HepG2 (cell line): Measurements from ENCODE around the gene CSK. TPM values are rescaled to one million over a fixed set of nuclear protein-coding genes. Genes with fewer than 3 reads are reported as not detected.

Experiments
- ATAC-seq: fragments of 200-7000 bp; cut with Tn5 transposase; 3 replicates; pipeline ENCODE4 v1.9.1; 2020; ENCODE audit warnings: mild to moderate bottlenecking, moderate library complexity
- BruUV-seq: library from RNA; stranded (reverse); fragments of 400-500 nt; replicated peaks from 2 replicates; lab custom pipeline; 2021; lab: Mats Ljungman, UMichigan
- CTCF ChIA-PET: fragments of 300-600 bp; formaldehyde crosslinking; extraction: SDS; loops from one replicate; lab custom pipeline; 2021; ENCODE audit warnings: low total read pairs, inconsistent platforms, low intra/inter-chr PET ratio; lab: Yijun Ruan, JAX
- POLR2A ChIA-PET: fragments of 350-600 bp; sonication (Branson Sonifier 250); formaldehyde crosslinking; loops from one replicate; lab custom pipeline; 2020; ENCODE audit warnings: antibody characterized with exemption, inconsistent platforms; lab: Yijun Ruan, JAX
- DNase-seq: peaks from one replicate; pipeline ENCODE4 v3.0.0-alpha.2; 2015; ENCODE audit warnings: low spot score
- FAIRE-seq: peaks from 3 replicates; lab custom pipeline; 2011; peaks lifted over from hg19 to GRCh38; lab: Jason Lieb, UNC
- H2AFZ ChIP-seq: one replicate; pipeline ENCODE4 v1.6.1; 2011; ENCODE audit warnings: low read length, inconsistent platforms
- H3K27ac ChIP-seq: fragments of 300-600 bp; 3 replicates; pipeline ENCODE4 v1.8.0; 2011; ENCODE audit warnings: mixed run types, mild to moderate bottlenecking, mixed read lengths, low read length, inconsistent platforms; ENCODE audit not compliant: insufficient read depth; ENCODE audit errors: extremely low read length
- H3K27me3 ChIP-seq, 2 experiments: fragments of 200-600 bp in 1 of 2; 2 replicates in 1 of 2; 3 replicates in 1 of 2; pipeline versions ENCODE4 v1.6.0 to v1.8.0; 2011; ENCODE audit warnings: low read length in 2 of 2, mild to moderate bottlenecking in 2 of 2, moderate library complexity in 2 of 2, inconsistent platforms in 1 of 2; ENCODE audit not compliant: insufficient read depth in 2 of 2, control insufficient read depth in 1 of 2
- H3K36me3 ChIP-seq, 2 experiments: fragments of 200-600 bp in 1 of 2; replicated peaks in 1 of 2; 2 replicates in 1 of 2; 3 replicates in 1 of 2; pipeline versions ENCODE4 v1.5.1 to v1.8.0; 2011; ENCODE audit warnings: low read length in 2 of 2, inconsistent platforms in 1 of 2; ENCODE audit not compliant: insufficient read depth in 2 of 2, control insufficient read depth in 1 of 2
- H3K4me1 ChIP-seq: 2 replicates; pipeline ENCODE4 v1.5.1; 2012; ENCODE audit warnings: low read length, inconsistent platforms; ENCODE audit not compliant: insufficient read depth
- H3K4me2 ChIP-seq: 2 replicates; pipeline ENCODE4 v1.6.0; 2011; ENCODE audit warnings: low read depth, low read length, inconsistent platforms
- H3K4me3 ChIP-seq, 3 experiments: fragments of 200-600 bp in 1 of 3; sonication (generic), shearing (Covaris generic) in 1 of 3; replicated peaks in 1 of 3; 2 replicates each; pipeline ENCODE4 v1.5.1; 2011 to 2016; ENCODE audit warnings: low read length in 3 of 3, inconsistent platforms in 2 of 3, low read depth in 2 of 3, mild to moderate bottlenecking in 2 of 3, control low read depth in 1 of 3, mixed read lengths in 1 of 3; ENCODE audit not compliant: insufficient read depth in 1 of 3
- H3K79me2 ChIP-seq: one replicate; pipeline ENCODE4 v1.6.1; 2011; ENCODE audit warnings: low read length, inconsistent platforms; ENCODE audit not compliant: insufficient read depth
- H3K9ac ChIP-seq: 2 replicates; pipeline ENCODE4 v1.6.0; 2011; ENCODE audit warnings: mild to moderate bottlenecking, low read depth, low read length, inconsistent platforms; ENCODE audit not compliant: insufficient read depth
- H3K9me3 ChIP-seq: 2 replicates; pipeline ENCODE4 v1.5.1; 2012; ENCODE audit warnings: mild to moderate bottlenecking, low read length
- H4K20me1 ChIP-seq: 2 replicates; pipeline ENCODE4 v1.6.0; 2011; ENCODE audit warnings: inconsistent platforms, mild to moderate bottlenecking, low read length, moderate library complexity; ENCODE audit not compliant: insufficient read depth
- IKZF4 ChIP-seq: sonication (generic); formaldehyde crosslinking; IDR thresholded peaks from 2 replicates; pipeline ENCODE4 v1.5.1; 2020; ENCODE audit warnings: borderline replicate concordance, mild to moderate bottlenecking, low read depth, missing genetic modification reagents; ENCODE audit errors: not compliant biosample characterization
- KMT2A ChIP-seq: sonication (generic); formaldehyde crosslinking; IDR thresholded peaks from 2 replicates; pipeline ENCODE4 v1.4.0; 2020; ENCODE audit warnings: missing genetic modification reagents
- MAFK ChIP-seq, 2 experiments: IDR thresholded peaks in 1 of 2; conservative IDR thresholded peaks in 1 of 2; 2 replicates each; pipeline ENCODE4 v1.6.1; 2011; ENCODE audit warnings: improper control_type of control experiment in 2 of 2, low read length in 2 of 2
- MEF2D ChIP-seq: sonication (generic); formaldehyde crosslinking; IDR thresholded peaks from 2 replicates; pipeline ENCODE4 v1.5.1; 2020; ENCODE audit warnings: mild to moderate bottlenecking, missing genetic modification reagents
- REXO4 ChIP-seq: sonication (generic); formaldehyde crosslinking; IDR thresholded peaks from 2 replicates; pipeline ENCODE4 v1.8.0; 2022; ENCODE audit warnings: missing genetic modification reagents, mild to moderate bottlenecking, borderline replicate concordance
- RXRA ChIP-seq: sonication (generic); formaldehyde crosslinking; IDR thresholded peaks from 2 replicates; pipeline ENCODE4 v1.5.1; 2020; ENCODE audit warnings: missing genetic modification reagents
- SMAD9 ChIP-seq: sonication (generic); formaldehyde crosslinking; IDR thresholded peaks from 2 replicates; pipeline ENCODE4 v1.5.1; 2020; ENCODE audit warnings: mild to moderate bottlenecking, missing genetic modification reagents
- TSC22D2 ChIP-seq: sonication (generic); formaldehyde crosslinking; IDR thresholded peaks from 2 replicates; pipeline ENCODE4 v1.5.1; 2020; ENCODE audit warnings: missing genetic modification reagents, mild to moderate bottlenecking, borderline replicate concordance
- ZNF768 ChIP-seq: sonication (generic); formaldehyde crosslinking; IDR thresholded peaks from 2 replicates; pipeline ENCODE4 v1.4.0; 2020; ENCODE audit warnings: missing genetic modification reagents
- ZNF781 ChIP-seq: sonication (generic); formaldehyde crosslinking; IDR thresholded peaks from 2 replicates; pipeline ENCODE4 v1.5.1; 2020; ENCODE audit warnings: borderline replicate concordance, mild to moderate bottlenecking, missing genetic modification reagents; ENCODE audit errors: not compliant biosample characterization
- WGBS: methylation state at CpG from one replicate; pipeline ENCODE4 v1.1.6; 2017; ENCODE audit warnings: low lambda C conversion rate; 5-methylcytosine and 5-hydroxymethylcytosine counted together
- in situ Hi-C: cut with HindIII; loops from 2 replicates; pipeline ENCODE4 v1.10.0; 2017; ENCODE audit warnings: low pct_unique_long_range_greater_than_20kb; ENCODE audit not compliant: extremely low pct_ligation_motif_present
- intact Hi-C: fragments of 100-400 bp; cut with micrococcal nuclease; formaldehyde crosslinking; loops from one replicate; pipeline ENCODE4 v1.10.0; 2022; ENCODE audit not compliant: unreplicated experiment
- polyA plus RNA-seq, 8 experiments: library from polyadenylated mRNA; depleted of rRNA in 3 of 8; stranded (reverse) in 7 of 8; unstranded in 1 of 8; fragments of >200 nt; fragmentation: Illumina TruSeq in 4 of 8; extraction: Trizol in 4 of 8; gene quantifications; 2 replicates each; pipeline versions ENCODE4 v1.2.1 to v1.2.3, GENCODE V29; 2011 to 2016; ENCODE audit warnings: low read depth in 4 of 8, missing spikeins in 1 of 8, mixed read lengths in 1 of 8; ENCODE audit not compliant: insufficient read depth in 1 of 8
- total RNA-seq, 5 experiments: library from RNA; depleted of rRNA; stranded (reverse); fragments of >200 nt; fragmentation: Illumina TruSeq; extraction: Trizol; gene quantifications; 2 replicates each; pipeline ENCODE4 v1.2.3, GENCODE V29; 2016; ENCODE audit warnings: low read depth in 1 of 5
- TF ChIP-seq, protein P1 (sequence below), 2 experiments: sonication (generic) in 1 of 2; formaldehyde crosslinking in 1 of 2; IDR thresholded peaks; 2 replicates each; pipeline versions ENCODE4 v1.5.1 to v1.6.1; 2011 to 2020; ENCODE audit warnings: borderline replicate concordance in 1 of 2, low read depth in 1 of 2, low read length in 1 of 2, mild to moderate bottlenecking in 1 of 2, missing genetic modification reagents in 1 of 2, moderate library complexity in 1 of 2
- TF ChIP-seq, protein P2 (sequence below): sonication (generic); formaldehyde crosslinking; IDR thresholded peaks from 2 replicates; pipeline ENCODE4 v1.5.1; 2020; ENCODE audit warnings: mild to moderate bottlenecking, missing genetic modification reagents, moderate library complexity
- TF ChIP-seq, protein P3 (sequence below): sonication (generic); formaldehyde crosslinking; IDR thresholded peaks from 2 replicates; pipeline ENCODE4 v1.5.0; 2020; ENCODE audit warnings: mild to moderate bottlenecking, missing genetic modification reagents
- TF ChIP-seq, protein P4 (sequence below): fragments of 450-650 bp; IDR thresholded peaks from 2 replicates; pipeline ENCODE4 v1.6.1; 2016

CSK gene
- total and polyA plus RNA-seq, 2 of the 13 experiments (the other 11 are each of a cell fraction or from before 2014, with no cell fraction given): 12.5 to 21.3 TPM

DNA sequence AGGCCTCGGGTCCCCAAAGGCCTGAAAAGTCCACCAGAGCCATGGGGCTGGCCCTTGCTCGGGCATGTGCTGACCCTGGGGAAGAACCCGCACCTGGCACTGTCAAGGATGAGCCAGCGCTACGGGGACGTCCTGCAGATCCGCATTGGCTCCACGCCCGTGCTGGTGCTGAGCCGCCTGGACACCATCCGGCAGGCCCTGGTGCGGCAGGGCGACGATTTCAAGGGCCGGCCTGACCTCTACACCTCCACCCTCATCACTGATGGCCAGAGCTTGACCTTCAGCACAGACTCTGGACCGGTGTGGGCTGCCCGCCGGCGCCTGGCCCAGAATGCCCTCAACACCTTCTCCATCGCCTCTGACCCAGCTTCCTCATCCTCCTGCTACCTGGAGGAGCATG lies 32.0 kb upstream of the CSK start:
- Histone ChIP-seq H3K27ac (no peak overlapping the region), H3K4me3 (no peak overlapping the region), H3K9me3 (no peaks in the 10 kb centered on the region), H2AFZ (no peak overlapping the region), H4K20me1 (no peaks in the 10 kb centered on the region), H3K36me3 (no peaks in the 10 kb centered on the region), H3K4me2 (no peak overlapping the region), H3K4me1 (peaks cover 27% of the 10 kb centered on the region), H3K9ac (no peak overlapping the region), H3K79me2 (no peaks in the 10 kb centered on the region), H3K27me3 (no peaks in the 10 kb centered on the region; a peak in 1 of 5 replicates)
- ChIA-PET POLR2A (interaction anchor here (1.6 kb wide), 1 partner anchor 24 kb away, joined by 3 read pairs; the partner anchor contains the start of gene CYP1A1), CTCF (no interaction called here)
- no peak for ATAC-seq
- no TSS peak for BruUV-seq
- no peak for FAIRE-seq
- no peak for DNase-seq
- intact Hi-C loops: no loop called here
- WGBS: 37% methylated on average over 2 of the region's 20 CpGs
- in situ Hi-C loops: no loop called here
- TF ChIP-seq MAFK (conservative IDR thresholded peaks at IDR 0.05 in 1 of 2, IDR thresholded peaks at IDR 0.05 in 1 of 2; ENCODE audit: low read length in 2 of 2) (no peak), IKZF4 (no peak), ZNF768 (CRISPR knock-in tag) (peak; percentile 36; the same call in 1 of the 2 replicates), REXO4 (CRISPR knock-in tag) (no peak), MEF2D (CRISPR knock-in tag) (no peak), SMAD9 (CRISPR knock-in tag) (no peak), KMT2A (CRISPR knock-in tag) (no peak), RXRA (CRISPR knock-in tag) (no peak), ZNF781 (CRISPR knock-in tag) (no peak), TSC22D2 (CRISPR knock-in tag) (no peak)
- TF ChIP-seq, protein P1, sequence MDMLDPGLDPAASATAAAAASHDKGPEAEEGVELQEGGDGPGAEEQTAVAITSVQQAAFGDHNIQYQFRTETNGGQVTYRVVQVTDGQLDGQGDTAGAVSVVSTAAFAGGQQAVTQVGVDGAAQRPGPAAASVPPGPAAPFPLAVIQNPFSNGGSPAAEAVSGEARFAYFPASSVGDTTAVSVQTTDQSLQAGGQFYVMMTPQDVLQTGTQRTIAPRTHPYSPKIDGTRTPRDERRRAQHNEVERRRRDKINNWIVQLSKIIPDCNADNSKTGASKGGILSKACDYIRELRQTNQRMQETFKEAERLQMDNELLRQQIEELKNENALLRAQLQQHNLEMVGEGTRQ (IDR thresholded peaks at IDR 0.05; ENCODE audit: low read depth, low read length): no peak
- TF ChIP-seq, protein P1 (CRISPR knock-in tag; IDR thresholded peaks at IDR 0.05; ENCODE audit: borderline replicate concordance): no peak
- TF ChIP-seq, protein P2, sequence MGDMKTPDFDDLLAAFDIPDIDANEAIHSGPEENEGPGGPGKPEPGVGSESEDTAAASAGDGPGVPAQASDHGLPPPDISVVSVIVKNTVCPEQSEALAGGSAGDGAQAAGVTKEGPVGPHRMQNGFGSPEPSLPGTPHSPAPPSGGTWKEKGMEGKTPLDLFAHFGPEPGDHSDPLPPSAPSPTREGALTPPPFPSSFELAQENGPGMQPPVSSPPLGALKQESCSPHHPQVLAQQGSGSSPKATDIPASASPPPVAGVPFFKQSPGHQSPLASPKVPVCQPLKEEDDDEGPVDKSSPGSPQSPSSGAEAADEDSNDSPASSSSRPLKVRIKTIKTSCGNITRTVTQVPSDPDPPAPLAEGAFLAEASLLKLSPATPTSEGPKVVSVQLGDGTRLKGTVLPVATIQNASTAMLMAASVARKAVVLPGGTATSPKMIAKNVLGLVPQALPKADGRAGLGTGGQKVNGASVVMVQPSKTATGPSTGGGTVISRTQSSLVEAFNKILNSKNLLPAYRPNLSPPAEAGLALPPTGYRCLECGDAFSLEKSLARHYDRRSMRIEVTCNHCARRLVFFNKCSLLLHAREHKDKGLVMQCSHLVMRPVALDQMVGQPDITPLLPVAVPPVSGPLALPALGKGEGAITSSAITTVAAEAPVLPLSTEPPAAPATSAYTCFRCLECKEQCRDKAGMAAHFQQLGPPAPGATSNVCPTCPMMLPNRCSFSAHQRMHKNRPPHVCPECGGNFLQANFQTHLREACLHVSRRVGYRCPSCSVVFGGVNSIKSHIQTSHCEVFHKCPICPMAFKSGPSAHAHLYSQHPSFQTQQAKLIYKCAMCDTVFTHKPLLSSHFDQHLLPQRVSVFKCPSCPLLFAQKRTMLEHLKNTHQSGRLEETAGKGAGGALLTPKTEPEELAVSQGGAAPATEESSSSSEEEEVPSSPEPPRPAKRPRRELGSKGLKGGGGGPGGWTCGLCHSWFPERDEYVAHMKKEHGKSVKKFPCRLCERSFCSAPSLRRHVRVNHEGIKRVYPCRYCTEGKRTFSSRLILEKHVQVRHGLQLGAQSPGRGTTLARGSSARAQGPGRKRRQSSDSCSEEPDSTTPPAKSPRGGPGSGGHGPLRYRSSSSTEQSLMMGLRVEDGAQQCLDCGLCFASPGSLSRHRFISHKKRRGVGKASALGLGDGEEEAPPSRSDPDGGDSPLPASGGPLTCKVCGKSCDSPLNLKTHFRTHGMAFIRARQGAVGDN (CRISPR knock-in tag): peak; percentile 17; the same call in 1 of the 2 replicates
- TF ChIP-seq, protein P3, sequence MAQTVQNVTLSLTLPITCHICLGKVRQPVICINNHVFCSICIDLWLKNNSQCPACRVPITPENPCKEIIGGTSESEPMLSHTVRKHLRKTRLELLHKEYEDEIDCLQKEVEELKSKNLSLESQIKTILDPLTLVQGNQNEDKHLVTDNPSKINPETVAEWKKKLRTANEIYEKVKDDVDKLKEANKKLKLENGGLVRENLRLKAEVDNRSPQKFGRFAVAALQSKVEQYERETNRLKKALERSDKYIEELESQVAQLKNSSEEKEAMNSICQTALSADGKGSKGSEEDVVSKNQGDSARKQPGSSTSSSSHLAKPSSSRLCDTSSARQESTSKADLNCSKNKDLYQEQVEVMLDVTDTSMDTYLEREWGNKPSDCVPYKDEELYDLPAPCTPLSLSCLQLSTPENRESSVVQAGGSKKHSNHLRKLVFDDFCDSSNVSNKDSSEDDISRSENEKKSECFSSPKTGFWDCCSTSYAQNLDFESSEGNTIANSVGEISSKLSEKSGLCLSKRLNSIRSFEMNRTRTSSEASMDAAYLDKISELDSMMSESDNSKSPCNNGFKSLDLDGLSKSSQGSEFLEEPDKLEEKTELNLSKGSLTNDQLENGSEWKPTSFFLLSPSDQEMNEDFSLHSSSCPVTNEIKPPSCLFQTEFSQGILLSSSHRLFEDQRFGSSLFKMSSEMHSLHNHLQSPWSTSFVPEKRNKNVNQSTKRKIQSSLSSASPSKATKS (CRISPR knock-in tag): no peak
- TF ChIP-seq, protein P4, sequence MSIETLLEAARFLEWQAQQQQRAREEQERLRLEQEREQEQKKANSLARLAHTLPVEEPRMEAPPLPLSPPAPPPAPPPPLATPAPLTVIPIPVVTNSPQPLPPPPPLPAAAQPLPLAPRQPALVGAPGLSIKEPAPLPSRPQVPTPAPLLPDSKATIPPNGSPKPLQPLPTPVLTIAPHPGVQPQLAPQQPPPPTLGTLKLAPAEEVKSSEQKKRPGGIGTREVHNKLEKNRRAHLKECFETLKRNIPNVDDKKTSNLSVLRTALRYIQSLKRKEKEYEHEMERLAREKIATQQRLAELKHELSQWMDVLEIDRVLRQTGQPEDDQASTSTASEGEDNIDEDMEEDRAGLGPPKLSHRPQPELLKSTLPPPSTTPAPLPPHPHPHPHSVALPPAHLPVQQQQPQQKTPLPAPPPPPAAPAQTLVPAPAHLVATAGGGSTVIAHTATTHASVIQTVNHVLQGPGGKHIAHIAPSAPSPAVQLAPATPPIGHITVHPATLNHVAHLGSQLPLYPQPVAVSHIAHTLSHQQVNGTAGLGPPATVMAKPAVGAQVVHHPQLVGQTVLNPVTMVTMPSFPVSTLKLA: no peak
